Astrocyte of the cerebellum (primary cell): ENCODE measurements around the gene PSAT1.

Experiments used
- DNase-seq: peaks from one replicate; pipeline ENCODE4 v3.0.0-alpha.2; 2011; ENCODE audit warnings: low read depth
- H3K4me3 ChIP-seq: 2 replicates; pipeline ENCODE4 v1.5.1; 2011; ENCODE audit warnings: mild to moderate bottlenecking, low read depth, low read length, moderate library complexity
- CTCF ChIP-seq: IDR thresholded peaks from 2 replicates; pipeline ENCODE4 v1.5.1; 2012; ENCODE audit warnings: low read length, low read depth, moderate library complexity, mild to moderate bottlenecking; ENCODE audit errors: missing control alignments
- in situ Hi-C: cut with HindIII; loops from 2 replicates; pipeline ENCODE4 v1.10.0; 2017; ENCODE audit warnings: low sequenced_read_pairs

PSAT1 gene

GRCh38 chr9:78314550-78314949 is 17.6 kb downstream of the PSAT1 start:
- no peak for TF ChIP-seq CTCF
- H3K4me3 ChIP-seq: no peak overlapping the region
- no peak for DNase-seq
- in situ Hi-C loops: no loop called here

- TF ChIP-seq CTCF: no peak
- peak; percentile 59 for DNase-seq
- in situ Hi-C loops: no loop called here
- no peak overlapping the region for H3K4me3 ChIP-seq
These were observed 18.3 kb downstream of the PSAT1 start for GRCh38 chr9:78314953-78315870.

GRCh38 chr9:78316166-78316892 is 19.4 kb downstream of the PSAT1 start:
- in situ Hi-C loops: no loop called here
- H3K4me3 ChIP-seq: no peak overlapping the region
- no peak for TF ChIP-seq CTCF
- no peak for DNase-seq

- no peak for TF ChIP-seq CTCF
- in situ Hi-C loops: no loop called here
- no peak for DNase-seq
- no peak overlapping the region for H3K4me3 ChIP-seq
These were observed 22.5 kb downstream of the PSAT1 start for GRCh38 chr9:78319197-78320029.

- in situ Hi-C loops: no loop called here
- no peak for DNase-seq
- no peak for TF ChIP-seq CTCF
- H3K4me3 ChIP-seq: no peak overlapping the region
These were observed 23.2 kb downstream of the PSAT1 start for GRCh38 chr9:78320030-78320693.
